ENCODE measurements around the gene IKBKE.
A peak's percentile ranks its signal among the peaks of the same experiment; 100 is the strongest.

The IKBKE gene

GRCh38 chr1:206460836-206461426, 9.3 kb upstream of the IKBKE start:
- DNase-seq (ENCODE audit: low read depth): no peak
- no peak for TF ChIP-seq CTCF (IDR thresholded peaks at IDR 0.05; ENCODE audit: insufficient read depth, low read depth, low read length, missing control alignments)
- H3K4me3 ChIP-seq (ENCODE audit: low read depth, low read length): no peak overlapping the region

GRCh38 chr1:206461602-206462455, 8.4 kb upstream of the IKBKE start:
- TF ChIP-seq CTCF (IDR thresholded peaks at IDR 0.05; ENCODE audit: insufficient read depth, low read depth, low read length, missing control alignments): peak; percentile 83
- peak; percentile 74 for DNase-seq (ENCODE audit: low read depth)
- H3K4me3 ChIP-seq (ENCODE audit: low read depth, low read length): no peak overlapping the region

- H3K4me3 ChIP-seq (ENCODE audit: low read depth, low read length): no peak overlapping the region
- no peak for DNase-seq (ENCODE audit: low read depth)
- no peak for TF ChIP-seq CTCF (IDR thresholded peaks at IDR 0.05; ENCODE audit: insufficient read depth, low read depth, low read length, missing control alignments)
These were observed 7.1 kb upstream of the IKBKE start for GRCh38 chr1:206463137-206463536.

- no peak for TF ChIP-seq CTCF (IDR thresholded peaks at IDR 0.05; ENCODE audit: insufficient read depth, low read depth, low read length, missing control alignments)
- no peak for DNase-seq (ENCODE audit: low read depth)
- H3K4me3 ChIP-seq (ENCODE audit: low read depth, low read length): no peak overlapping the region
These were observed 6.4 kb upstream of the IKBKE start for GRCh38 chr1:206463911-206464310.

GRCh38 chr1:206464456-206464964, 5.8 kb upstream of the IKBKE start:
- peak; percentile 24 for DNase-seq (ENCODE audit: low read depth)
- H3K4me3 ChIP-seq (ENCODE audit: low read depth, low read length): no peak overlapping the region
- no peak for TF ChIP-seq CTCF (IDR thresholded peaks at IDR 0.05; ENCODE audit: insufficient read depth, low read depth, low read length, missing control alignments)

- peak; percentile 62 for DNase-seq (ENCODE audit: low read depth)
- TF ChIP-seq CTCF (IDR thresholded peaks at IDR 0.05; ENCODE audit: insufficient read depth, low read depth, low read length, missing control alignments): no peak
- H3K4me3 ChIP-seq (ENCODE audit: low read depth, low read length): no peak overlapping the region
These were observed 4.3 kb upstream of the IKBKE start for GRCh38 chr1:206465951-206466350.

Measured in GM12865 (cell line).